HepG2 (cell line): ENCODE results near the gene KCNMB4. TPM values are rescaled to one million over a fixed set of nuclear protein-coding genes. Genes with fewer than 3 reads are reported as not detected.

Experiments used
- ATAC-seq: fragments of 200-7000 bp; cut with Tn5 transposase; 3 replicates; pipeline ENCODE4 v1.9.1; 2020; ENCODE audit warnings: mild to moderate bottlenecking, moderate library complexity
- BruUV-seq: library from RNA; stranded (reverse); fragments of 400-500 nt; replicated peaks from 2 replicates; lab custom pipeline; 2021; lab: Mats Ljungman, UMichigan
- CTCF ChIA-PET: fragments of 300-600 bp; formaldehyde crosslinking; extraction: SDS; loops from one replicate; lab custom pipeline; 2021; ENCODE audit warnings: low total read pairs, inconsistent platforms, low intra/inter-chr PET ratio; lab: Yijun Ruan, JAX
- POLR2A ChIA-PET: fragments of 350-600 bp; sonication (Branson Sonifier 250); formaldehyde crosslinking; loops from one replicate; lab custom pipeline; 2020; ENCODE audit warnings: antibody characterized with exemption, inconsistent platforms; lab: Yijun Ruan, JAX
- DNase-seq: peaks from one replicate; pipeline ENCODE4 v3.0.0-alpha.2; 2015; ENCODE audit warnings: low spot score
- FAIRE-seq: peaks from 3 replicates; lab custom pipeline; 2011; peaks lifted over from hg19 to GRCh38; lab: Jason Lieb, UNC
- H2AFZ ChIP-seq: one replicate; pipeline ENCODE4 v1.6.1; 2011; ENCODE audit warnings: low read length, inconsistent platforms
- H3K27ac ChIP-seq: fragments of 300-600 bp; 3 replicates; pipeline ENCODE4 v1.8.0; 2011; ENCODE audit warnings: mixed run types, mild to moderate bottlenecking, mixed read lengths, low read length, inconsistent platforms; ENCODE audit not compliant: insufficient read depth; ENCODE audit errors: extremely low read length
- H3K27me3 ChIP-seq, 2 experiments: fragments of 200-600 bp in 1 of 2; 2 replicates in 1 of 2; 3 replicates in 1 of 2; pipeline versions ENCODE4 v1.6.0 to v1.8.0; 2011; ENCODE audit warnings: low read length in 2 of 2, mild to moderate bottlenecking in 2 of 2, moderate library complexity in 2 of 2, inconsistent platforms in 1 of 2; ENCODE audit not compliant: insufficient read depth in 2 of 2, control insufficient read depth in 1 of 2
- H3K36me3 ChIP-seq, 2 experiments: fragments of 200-600 bp in 1 of 2; replicated peaks in 1 of 2; 2 replicates in 1 of 2; 3 replicates in 1 of 2; pipeline versions ENCODE4 v1.5.1 to v1.8.0; 2011; ENCODE audit warnings: low read length in 2 of 2, inconsistent platforms in 1 of 2; ENCODE audit not compliant: insufficient read depth in 2 of 2, control insufficient read depth in 1 of 2
- H3K4me1 ChIP-seq: 2 replicates; pipeline ENCODE4 v1.5.1; 2012; ENCODE audit warnings: low read length, inconsistent platforms; ENCODE audit not compliant: insufficient read depth
- H3K4me2 ChIP-seq: 2 replicates; pipeline ENCODE4 v1.6.0; 2011; ENCODE audit warnings: low read depth, low read length, inconsistent platforms
- H3K4me3 ChIP-seq, 3 experiments: fragments of 200-600 bp in 1 of 3; sonication (generic), shearing (Covaris generic) in 1 of 3; replicated peaks in 1 of 3; 2 replicates each; pipeline ENCODE4 v1.5.1; 2011 to 2016; ENCODE audit warnings: low read length in 3 of 3, inconsistent platforms in 2 of 3, low read depth in 2 of 3, mild to moderate bottlenecking in 2 of 3, control low read depth in 1 of 3, mixed read lengths in 1 of 3; ENCODE audit not compliant: insufficient read depth in 1 of 3
- H3K79me2 ChIP-seq: one replicate; pipeline ENCODE4 v1.6.1; 2011; ENCODE audit warnings: low read length, inconsistent platforms; ENCODE audit not compliant: insufficient read depth
- H3K9ac ChIP-seq: 2 replicates; pipeline ENCODE4 v1.6.0; 2011; ENCODE audit warnings: mild to moderate bottlenecking, low read depth, low read length, inconsistent platforms; ENCODE audit not compliant: insufficient read depth
- H3K9me3 ChIP-seq: 2 replicates; pipeline ENCODE4 v1.5.1; 2012; ENCODE audit warnings: mild to moderate bottlenecking, low read length
- H4K20me1 ChIP-seq: 2 replicates; pipeline ENCODE4 v1.6.0; 2011; ENCODE audit warnings: inconsistent platforms, mild to moderate bottlenecking, low read length, moderate library complexity; ENCODE audit not compliant: insufficient read depth
- BCL6 ChIP-seq: IDR thresholded peaks from 2 replicates; pipeline ENCODE4 v1.6.1; 2016; ENCODE audit warnings: missing genetic modification reagents, missing compliant biosample characterization
- DR1 ChIP-seq: sonication (generic); formaldehyde crosslinking; IDR thresholded peaks from 2 replicates; pipeline ENCODE4 v1.8.0; 2021; ENCODE audit warnings: mild to moderate bottlenecking, missing genetic modification reagents, inconsistent platforms
- KLF16 ChIP-seq, 2 experiments: sonication (generic) in 1 of 2; formaldehyde crosslinking in 1 of 2; IDR thresholded peaks; 2 replicates each; pipeline versions ENCODE4 v1.6.1 to v1.8.0; 2016 to 2023; ENCODE audit warnings: missing genetic modification reagents in 2 of 2, missing compliant biosample characterization in 1 of 2
- RFX3 ChIP-seq: IDR thresholded peaks from 2 replicates; pipeline ENCODE4 v1.6.1; 2016; ENCODE audit warnings: missing biosample characterization, missing genetic modification reagents
- SNRNP70 ChIP-seq: fragments of 200-400 bp; formaldehyde crosslinking; IDR thresholded peaks from 2 replicates; pipeline ENCODE4 v1.6.1; 2017; ENCODE audit warnings: mild to moderate bottlenecking, low read depth, low read length, moderate library complexity
- ZNF12 ChIP-seq: sonication (generic); formaldehyde crosslinking; IDR thresholded peaks from 2 replicates; pipeline ENCODE4 v1.5.0; 2020; ENCODE audit warnings: missing genetic modification reagents
- ZNF160 ChIP-seq: sonication (generic); formaldehyde crosslinking; IDR thresholded peaks from 2 replicates; pipeline ENCODE4 v1.8.0; 2022; ENCODE audit warnings: mild to moderate bottlenecking, inconsistent platforms, missing genetic modification reagents
- ZNF777 ChIP-seq: sonication (generic); formaldehyde crosslinking; IDR thresholded peaks from 2 replicates; pipeline ENCODE4 v1.4.0; 2020; ENCODE audit warnings: missing genetic modification reagents
- WGBS: methylation state at CpG from one replicate; pipeline ENCODE4 v1.1.6; 2017; ENCODE audit warnings: low lambda C conversion rate; 5-methylcytosine and 5-hydroxymethylcytosine counted together
- in situ Hi-C: cut with HindIII; loops from 2 replicates; pipeline ENCODE4 v1.10.0; 2017; ENCODE audit warnings: low pct_unique_long_range_greater_than_20kb; ENCODE audit not compliant: extremely low pct_ligation_motif_present
- intact Hi-C: fragments of 100-400 bp; cut with micrococcal nuclease; formaldehyde crosslinking; loops from one replicate; pipeline ENCODE4 v1.10.0; 2022; ENCODE audit not compliant: unreplicated experiment
- polyA plus RNA-seq, 8 experiments: library from polyadenylated mRNA; depleted of rRNA in 3 of 8; stranded (reverse) in 7 of 8; unstranded in 1 of 8; fragments of >200 nt; fragmentation: Illumina TruSeq in 4 of 8; extraction: Trizol in 4 of 8; gene quantifications; 2 replicates each; pipeline versions ENCODE4 v1.2.1 to v1.2.3, GENCODE V29; 2011 to 2016; ENCODE audit warnings: low read depth in 4 of 8, missing spikeins in 1 of 8, mixed read lengths in 1 of 8; ENCODE audit not compliant: insufficient read depth in 1 of 8
- total RNA-seq, 5 experiments: library from RNA; depleted of rRNA; stranded (reverse); fragments of >200 nt; fragmentation: Illumina TruSeq; extraction: Trizol; gene quantifications; 2 replicates each; pipeline ENCODE4 v1.2.3, GENCODE V29; 2016; ENCODE audit warnings: low read depth in 1 of 5
- TF ChIP-seq, protein P1 (sequence below): sonication (generic); formaldehyde crosslinking; IDR thresholded peaks from 2 replicates; pipeline ENCODE4 v1.4.0; 2020; ENCODE audit warnings: missing genetic modification reagents, low read depth, mild to moderate bottlenecking, borderline replicate concordance
- TF ChIP-seq, protein P2 (sequence below): sonication (generic); formaldehyde crosslinking; IDR thresholded peaks from 2 replicates; pipeline ENCODE4 v1.5.0; 2020; ENCODE audit warnings: missing genetic modification reagents

The KCNMB4 gene
- total and polyA plus RNA-seq, 2 of the 13 experiments (the other 11 are each of a cell fraction or from before 2014, with no cell fraction given), result 0.67 to 0.84 TPM

DNA sequence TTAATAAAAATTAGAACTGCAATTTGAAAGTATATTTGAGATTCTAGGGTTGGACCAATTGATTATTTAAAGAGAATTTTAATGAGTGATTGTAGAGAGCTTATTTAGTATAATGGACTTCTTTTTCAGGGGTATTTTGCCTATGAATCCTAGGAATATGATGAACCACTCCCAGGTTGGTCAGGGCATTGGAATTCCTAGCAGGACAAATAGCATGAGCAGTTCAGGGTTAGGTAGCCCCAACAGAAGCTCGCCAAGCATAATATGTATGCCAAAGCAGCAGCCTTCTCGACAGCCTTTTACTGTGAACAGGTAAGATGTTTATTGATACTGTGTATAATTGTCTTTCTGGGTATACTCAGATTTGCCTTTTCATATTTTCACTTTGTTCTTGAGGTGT, 35.9 kb upstream of the KCNMB4 start:
- Histone ChIP-seq H3K27me3 (no peaks in the 10 kb centered on the region; a peak in 1 of 5 replicates), H2AFZ (no peak overlapping the region), H3K36me3 (peaks cover 0 to 11% of the 10 kb centered on the region in 2 experiments; a peak in 2 of 5 replicates), H4K20me1 (no peaks in the 10 kb centered on the region), H3K27ac (no peak overlapping the region)
- no peak for ATAC-seq
- 100% methylated on average over 2 of the region's 2 CpGs for WGBS
- in situ Hi-C loops (no loop called here), intact Hi-C loops (loop anchor here (10.0 kb wide), 1 partner anchor 85 kb away; the partner anchor contains the start of gene CNOT2)
- ChIA-PET POLR2A (no interaction called here), CTCF (no interaction called here)
- no peak for FAIRE-seq
- no peak for DNase-seq
- TF ChIP-seq SNRNP70 (no peak), RFX3 (CRISPR knock-in tag) (no peak), ZNF160 (no peak), ZNF777 (CRISPR knock-in tag) (no peak), BCL6 (CRISPR knock-in tag) (no peak)
- TF ChIP-seq, all 625 proteins: peak for 0
- H3K79me2 ChIP-seq, result no peaks in the 10 kb centered on the region
- no TSS peak for BruUV-seq
- no peaks in the 10 kb centered on the region for H3K4me1 ChIP-seq
- no peak overlapping the region for H3K9ac ChIP-seq
- H3K9me3 ChIP-seq, result no peaks in the 10 kb centered on the region
- H3K4me3 ChIP-seq, result no peak overlapping the region
- no peak overlapping the region for H3K4me2 ChIP-seq

DNA sequence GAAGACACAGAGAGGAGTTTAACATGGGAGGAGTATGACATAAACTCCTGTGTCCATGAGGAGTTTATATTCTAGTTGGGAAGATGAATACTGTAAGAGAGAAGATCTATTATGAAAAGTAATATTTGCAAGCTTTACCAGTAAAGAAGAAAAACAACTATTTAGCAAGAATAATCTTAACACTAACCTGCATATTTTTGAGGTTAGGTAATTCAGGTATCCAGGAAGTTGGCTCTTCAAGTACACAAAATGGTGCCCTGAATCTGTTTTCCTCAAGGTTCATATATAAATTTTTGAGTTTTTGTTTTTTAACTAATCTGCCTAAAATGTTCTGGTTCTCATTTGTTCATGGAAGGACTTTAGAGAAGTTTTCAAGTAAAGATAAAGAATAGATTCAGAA, 33.9 kb upstream of the KCNMB4 start:
- Histone ChIP-seq H3K4me2 (no peak overlapping the region), H3K9me3 (no peaks in the 10 kb centered on the region), H3K27me3 (no peaks in the 10 kb centered on the region; a peak in 1 of 5 replicates), H4K20me1 (no peaks in the 10 kb centered on the region), H3K9ac (no peak overlapping the region), H3K79me2 (no peaks in the 10 kb centered on the region), H3K4me1 (no peaks in the 10 kb centered on the region), H3K36me3 (peaks cover 0 to 22% of the 10 kb centered on the region in 2 experiments; a peak in 3 of 5 replicates), H3K27ac (no peak overlapping the region), H2AFZ (no peak overlapping the region), H3K4me3 (no peak overlapping the region)
- POLR2A ChIA-PET, result no interaction called here
- TF ChIP-seq, protein P1, sequence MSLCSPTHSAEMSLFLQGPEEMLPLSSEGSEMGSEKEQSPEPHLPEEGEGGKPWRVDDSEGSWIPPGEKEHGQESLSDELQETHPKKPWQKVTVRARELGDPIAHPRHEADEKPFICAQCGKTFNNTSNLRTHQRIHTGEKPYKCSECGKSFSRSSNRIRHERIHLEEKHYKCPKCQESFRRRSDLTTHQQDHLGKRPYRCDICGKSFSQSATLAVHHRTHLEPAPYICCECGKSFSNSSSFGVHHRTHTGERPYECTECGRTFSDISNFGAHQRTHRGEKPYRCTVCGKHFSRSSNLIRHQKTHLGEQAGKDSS, result no peak
- TF ChIP-seq DR1 (CRISPR knock-in tag), result no peak
- TF ChIP-seq KLF16 (CRISPR knock-in tag; IDR thresholded peaks at IDR 0.05), result no peak
- TF ChIP-seq, protein P2, sequence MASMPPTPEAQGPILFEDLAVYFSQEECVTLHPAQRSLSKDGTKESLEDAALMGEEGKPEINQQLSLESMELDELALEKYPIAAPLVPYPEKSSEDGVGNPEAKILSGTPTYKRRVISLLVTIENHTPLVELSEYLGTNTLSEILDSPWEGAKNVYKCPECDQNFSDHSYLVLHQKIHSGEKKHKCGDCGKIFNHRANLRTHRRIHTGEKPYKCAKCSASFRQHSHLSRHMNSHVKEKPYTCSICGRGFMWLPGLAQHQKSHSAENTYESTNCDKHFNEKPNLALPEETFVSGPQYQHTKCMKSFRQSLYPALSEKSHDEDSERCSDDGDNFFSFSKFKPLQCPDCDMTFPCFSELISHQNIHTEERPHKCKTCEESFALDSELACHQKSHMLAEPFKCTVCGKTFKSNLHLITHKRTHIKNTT (CRISPR knock-in tag), result no peak
- TF ChIP-seq ZNF12 (CRISPR knock-in tag), result no peak
- CTCF ChIA-PET, result no interaction called here
- intact Hi-C loops (loop anchor here (10.0 kb wide), 1 partner anchor 87 kb away; the partner anchor contains the start of gene CNOT2), in situ Hi-C loops (no loop called here)
- no TSS peak for BruUV-seq
- ATAC-seq (no peak), DNase-seq (no peak), FAIRE-seq (no peak)
